ENCODE measurements around the gene TNS1.

TNS1 gene

DNA sequence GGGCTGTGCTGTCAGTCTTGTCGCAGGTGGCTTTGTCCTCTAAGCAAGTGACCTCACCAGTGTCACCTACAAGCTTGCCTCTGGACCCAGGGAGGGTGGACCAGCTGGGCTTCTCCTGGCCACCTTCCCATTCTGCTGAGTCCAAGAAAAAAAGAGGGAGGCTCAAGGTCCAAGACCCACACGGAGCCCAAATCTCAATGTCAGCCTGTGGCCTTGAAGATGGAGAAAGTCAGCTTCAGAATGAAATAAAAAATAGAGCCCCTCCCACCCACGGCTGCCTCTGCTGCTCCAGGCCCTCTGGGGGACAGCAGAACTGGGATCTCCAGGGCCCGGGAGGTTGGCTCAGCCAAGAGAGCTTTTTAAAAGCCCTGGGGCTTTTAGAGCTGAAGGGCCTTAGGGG, 145.9 kb downstream of the TNS1 start:
- no peak for FAIRE-seq
- DNase-seq (ENCODE audit: insufficient read length, low spot score): no peak

- FAIRE-seq (no peak), DNase-seq (ENCODE audit: insufficient read length, low spot score) (no peak)
Observed at GRCh38 chr2:217856159-217856558, 146.6 kb downstream of the TNS1 start.

GRCh38 chr2:217854684-217855420, 147.9 kb downstream of the TNS1 start:
- FAIRE-seq (no peak), DNase-seq (ENCODE audit: insufficient read length, low spot score) (no peak)

DNA sequence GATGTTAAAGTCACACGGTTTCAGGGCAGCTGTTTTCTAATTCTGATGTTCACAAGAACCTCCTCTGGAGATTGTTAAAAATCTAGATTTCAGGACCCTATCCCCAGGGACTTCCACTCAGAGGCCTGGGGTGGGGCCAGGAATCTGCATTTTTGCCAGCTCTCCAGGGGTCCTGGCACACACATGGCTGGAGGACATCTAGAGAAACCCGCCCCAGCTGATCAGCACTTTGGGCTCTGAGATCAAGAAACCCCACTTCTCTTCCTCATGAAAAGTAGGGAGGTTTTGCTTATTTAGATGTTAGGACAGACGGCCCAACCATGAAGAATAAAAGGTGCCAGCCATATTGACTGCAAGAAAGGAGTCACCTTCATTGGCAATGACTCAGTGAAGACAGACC, 148.8 kb downstream of the TNS1 start:
- DNase-seq (ENCODE audit: insufficient read length, low spot score) (no peak), FAIRE-seq (no peak)

- DNase-seq (ENCODE audit: insufficient read length, low spot score): peak; percentile 31
- FAIRE-seq: no peak
Observed at GRCh38 chr2:217853301-217853881, 149.4 kb downstream of the TNS1 start.

DNA sequence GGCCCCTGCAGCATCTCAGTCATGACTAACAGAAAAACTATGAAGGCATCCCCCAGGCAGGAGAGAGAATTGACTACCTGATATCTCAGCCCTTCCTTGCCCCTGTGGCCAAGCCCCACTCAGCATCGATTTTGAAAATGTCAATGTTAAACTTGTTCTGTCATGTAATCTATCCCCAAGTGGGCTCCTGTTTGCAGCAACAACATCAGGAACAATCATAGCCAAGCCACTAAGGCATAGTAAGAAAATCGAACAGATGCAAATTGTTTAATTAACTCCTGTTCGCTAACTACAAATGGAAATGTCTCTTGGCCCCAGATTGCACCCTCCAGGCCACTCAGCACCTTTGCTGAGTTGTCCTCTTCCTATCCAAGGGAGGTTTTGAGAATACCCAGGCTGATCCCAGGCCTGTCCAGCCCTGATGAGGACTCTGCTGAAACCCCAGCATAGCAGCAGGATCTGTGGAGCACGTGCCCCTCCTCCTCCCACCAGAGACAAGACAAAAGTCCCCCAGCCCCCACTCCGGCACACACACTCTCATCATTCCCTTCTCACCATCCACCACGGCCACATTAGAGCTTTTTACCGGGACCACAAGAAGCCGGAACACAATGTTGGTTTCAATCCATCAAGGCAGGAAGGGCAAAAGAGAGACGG, 150.1 kb downstream of the TNS1 start:
- DNase-seq (ENCODE audit: insufficient read length, low spot score) (no peak), FAIRE-seq (no peak)

DNA sequence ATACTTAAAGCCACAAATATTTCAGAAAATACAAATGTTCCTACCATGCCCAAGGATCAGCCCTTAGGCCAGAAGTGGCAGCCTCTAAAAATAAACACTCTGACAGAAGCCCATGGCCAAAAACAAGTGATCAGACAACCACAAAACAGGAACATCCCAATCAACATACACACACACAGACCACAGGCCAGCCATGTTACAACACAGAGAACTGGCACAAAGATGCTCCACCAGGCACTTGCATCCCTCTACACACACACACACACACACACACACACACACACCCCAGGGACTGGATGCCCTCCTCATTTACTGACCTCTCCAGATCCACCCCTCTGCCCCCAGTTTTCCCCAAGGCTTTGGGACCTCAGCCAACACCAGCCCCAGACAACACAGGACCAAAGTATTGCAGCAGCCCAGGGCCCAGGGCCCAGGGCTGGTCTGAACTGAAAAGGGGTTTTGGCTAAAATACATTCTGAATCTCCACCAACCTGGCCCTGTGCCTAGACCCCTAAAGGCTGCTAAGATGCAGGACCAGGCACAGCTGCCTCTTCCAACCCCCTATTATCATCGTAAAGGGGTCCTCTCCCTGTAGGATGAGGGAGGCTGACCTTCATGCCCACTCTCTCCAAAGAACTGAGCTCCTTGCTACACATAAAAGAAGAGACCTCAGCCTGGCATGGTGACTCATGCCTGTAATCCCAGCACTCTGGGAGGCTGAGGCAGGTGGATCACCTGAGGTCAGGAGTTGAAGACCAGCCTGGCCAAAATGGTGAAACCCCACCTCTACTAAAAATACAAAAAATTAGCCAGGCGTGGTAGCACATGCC, 151.4 kb downstream of the TNS1 start:
- no peak for DNase-seq (ENCODE audit: insufficient read length, low spot score)

GRCh38 chr2:217849154-217849975, 153.4 kb downstream of the TNS1 start:
- DNase-seq (ENCODE audit: insufficient read length, low spot score) (no peak), FAIRE-seq (peak; percentile 67)

More for the DNA sequence above, 151.4 kb downstream of the TNS1 start:
- no peak for FAIRE-seq

DNA sequence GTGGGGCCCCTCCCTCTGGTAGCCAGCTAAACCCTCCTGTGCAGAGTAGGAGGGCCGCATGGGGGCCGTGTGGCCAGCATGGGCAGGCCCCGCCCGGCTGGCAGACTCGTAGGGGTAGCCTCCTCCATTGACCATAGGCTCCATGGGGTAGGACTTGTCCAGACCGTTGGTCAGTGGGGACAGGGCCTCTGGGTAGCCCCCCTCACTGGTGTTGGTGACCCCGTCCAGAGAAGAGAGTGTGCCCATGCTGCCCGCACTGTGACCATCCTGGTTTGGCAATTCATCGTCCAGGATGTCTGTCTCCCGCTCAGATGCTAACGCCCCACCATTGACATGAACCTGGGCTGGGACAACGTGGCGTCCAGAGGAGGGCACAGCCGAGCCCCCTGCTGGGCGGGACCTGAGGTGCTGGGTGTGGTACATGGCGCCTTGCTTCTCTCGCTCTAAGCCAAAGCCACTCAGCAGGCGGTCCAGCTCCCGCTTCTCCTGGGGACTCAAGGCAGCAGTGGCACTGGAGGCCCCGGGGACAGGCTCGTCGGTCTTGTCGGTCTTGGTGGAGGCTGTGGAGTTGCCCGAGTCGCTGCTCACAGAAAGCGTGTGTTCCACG, 154.3 kb downstream of the TNS1 start:
- no peak for FAIRE-seq

GRCh38 chr2:217847552-217848350, 155.0 kb downstream of the TNS1 start:
- FAIRE-seq: no peak
- DNase-seq (ENCODE audit: insufficient read length, low spot score): no peak

More for the DNA sequence above, 154.3 kb downstream of the TNS1 start:
- no peak for DNase-seq (ENCODE audit: insufficient read length, low spot score)

DNA sequence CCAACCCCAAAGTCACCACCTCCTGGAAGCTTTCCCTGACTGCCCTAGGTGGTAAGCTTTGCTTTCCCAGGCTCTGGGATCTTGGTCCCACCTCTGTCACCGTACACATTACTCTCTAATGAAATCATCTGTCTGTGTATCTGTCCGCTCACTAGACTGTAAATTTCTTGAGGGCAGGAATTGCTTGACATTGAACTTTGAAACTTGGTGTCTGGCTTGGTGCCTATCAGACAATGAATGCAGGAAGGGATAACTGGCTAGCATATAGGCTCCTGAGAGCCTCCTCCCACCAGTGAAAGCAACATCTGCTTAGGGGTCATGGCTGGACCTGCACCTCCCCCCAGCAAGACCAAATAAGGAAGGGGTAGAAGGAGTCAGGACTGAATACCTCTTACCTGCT, 155.7 kb downstream of the TNS1 start:
- FAIRE-seq (no peak), DNase-seq (ENCODE audit: insufficient read length, low spot score) (no peak)

GRCh38 chr2:217846321-217846743, 156.5 kb downstream of the TNS1 start:
- no peak for FAIRE-seq
- DNase-seq (ENCODE audit: insufficient read length, low spot score): no peak

- DNase-seq (ENCODE audit: insufficient read length, low spot score) (no peak), FAIRE-seq (no peak)
Observed at GRCh38 chr2:217845301-217845700, 157.5 kb downstream of the TNS1 start.

DNA sequence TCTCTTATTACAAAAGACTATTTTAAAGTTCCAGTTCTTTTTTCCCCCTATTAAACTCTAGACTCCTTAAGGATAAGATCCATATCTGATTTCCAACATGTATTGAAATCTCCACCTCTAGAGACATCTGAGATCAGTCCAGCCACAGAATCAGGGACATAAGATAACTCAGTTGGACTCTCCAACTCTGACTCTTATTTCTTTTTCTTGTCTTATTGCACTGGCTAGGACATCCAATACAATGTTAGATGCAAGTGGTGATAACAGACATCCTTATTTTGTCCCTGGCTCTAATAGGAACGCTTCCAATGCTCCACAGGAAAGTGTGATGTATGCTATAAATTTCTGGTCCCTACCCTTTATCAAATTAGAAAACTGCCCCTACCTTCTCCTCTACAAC, 158.1 kb downstream of the TNS1 start:
- FAIRE-seq (no peak), DNase-seq (ENCODE audit: insufficient read length, low spot score) (no peak)

GRCh38 chr2:217843324-217843723, 159.5 kb downstream of the TNS1 start:
- FAIRE-seq (no peak), DNase-seq (ENCODE audit: insufficient read length, low spot score) (no peak)

GRCh38 chr2:217842017-217842416, 160.8 kb downstream of the TNS1 start:
- FAIRE-seq: no peak
- DNase-seq (ENCODE audit: insufficient read length, low spot score): no peak

GRCh38 chr2:217840522-217840921, 162.3 kb downstream of the TNS1 start:
- no peak for DNase-seq (ENCODE audit: insufficient read length, low spot score)
- FAIRE-seq: no peak

GRCh38 chr2:217839750-217840107, 163.1 kb downstream of the TNS1 start:
- no peak for FAIRE-seq

DNA sequence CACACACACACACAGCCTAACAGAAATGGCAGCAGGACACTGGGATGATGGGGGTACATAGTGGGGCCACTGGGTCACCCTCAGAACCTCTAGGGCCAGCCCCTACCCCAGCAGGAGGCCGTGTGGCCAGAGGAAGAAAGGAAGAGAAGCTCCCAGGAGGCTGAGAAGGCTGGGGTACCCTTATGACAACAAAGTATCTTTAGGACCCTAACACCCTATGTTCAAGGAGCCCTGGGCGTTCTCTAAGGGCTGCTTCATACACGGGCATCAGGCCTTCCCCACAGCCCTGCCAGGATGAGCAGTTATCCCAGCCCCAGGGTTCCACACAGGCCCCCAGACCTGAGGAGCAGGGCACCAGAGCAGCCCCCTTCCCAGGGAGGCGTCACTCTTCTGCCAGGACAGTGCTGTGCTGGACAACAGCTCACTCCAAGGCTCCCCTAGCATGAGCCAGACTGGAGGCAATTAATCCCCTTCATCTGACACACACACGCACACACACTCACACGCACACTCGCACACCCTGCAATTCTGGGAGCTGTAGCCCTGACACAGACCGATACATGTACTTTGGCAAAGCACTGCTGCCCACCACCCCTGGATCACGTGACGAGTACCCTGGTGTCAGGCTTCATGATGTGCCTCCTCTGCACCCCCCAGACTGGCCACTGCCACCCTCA, 163.6 kb downstream of the TNS1 start:
- FAIRE-seq (no peak), DNase-seq (ENCODE audit: insufficient read length, low spot score) (no peak)

More at GRCh38 chr2:217839750-217840107, 163.1 kb downstream of the TNS1 start:
- DNase-seq (ENCODE audit: insufficient read length, low spot score): no peak
